Posterior cingulate gyrus (tissue), 11 donors: ENCODE results near the gene CELF5.

Experiments used
- DNase-seq, 10 donors: peaks; one replicate each; pipeline versions ENCODE4 v3.0.0 to v3.0.0-alpha.2; 2020 to 2021; ENCODE audit warnings: mixed read lengths in 3 of 10
- intact Hi-C: fragments of 100-400 bp; cut with DNase I; formaldehyde crosslinking; loops from one replicate; pipeline ENCODE4 v1.15.1; 2023

Gene CELF5

GRCh38 chr19:3236272-3236671, 11.8 kb downstream of the CELF5 start:
- no peak for DNase-seq
- intact Hi-C loops = no loop called here

- intact Hi-C loops = no loop called here
These were observed 13.7 kb downstream of the CELF5 start for GRCh38 chr19:3238066-3238561.

GRCh38 chr19:3239367-3239766, 14.9 kb downstream of the CELF5 start:
- intact Hi-C loops = no loop called here
- DNase-seq = no peak

More at GRCh38 chr19:3238066-3238561, 13.7 kb downstream of the CELF5 start:
- DNase-seq = no peak

GRCh38 chr19:3243819-3244700, 19.6 kb downstream of the CELF5 start:
- no peak for DNase-seq
- intact Hi-C loops = no loop called here

- intact Hi-C loops = no loop called here
- no peak for DNase-seq
These were observed 20.6 kb downstream of the CELF5 start for GRCh38 chr19:3245050-3245449.

GRCh38 chr19:3248728-3249326, 24.4 kb downstream of the CELF5 start:
- no peak for DNase-seq
- intact Hi-C loops = no loop called here

GRCh38 chr19:3249408-3249807, 24.9 kb downstream of the CELF5 start:
- intact Hi-C loops = no loop called here
- no peak for DNase-seq

GRCh38 chr19:3250675-3251074, 26.2 kb downstream of the CELF5 start:
- intact Hi-C loops = no loop called here
- no peak for DNase-seq

GRCh38 chr19:3251229-3251628, 26.8 kb downstream of the CELF5 start:
- no peak for DNase-seq
- intact Hi-C loops = no loop called here

GRCh38 chr19:3252650-3253049, 28.2 kb downstream of the CELF5 start:
- DNase-seq = no peak
- intact Hi-C loops = no loop called here

- intact Hi-C loops = no loop called here
- DNase-seq = no peak
These were observed 28.8 kb downstream of the CELF5 start for GRCh38 chr19:3253270-3253669.

- DNase-seq = no peak
- intact Hi-C loops = no loop called here
These were observed 30.1 kb downstream of the CELF5 start for GRCh38 chr19:3254520-3254919.

GRCh38 chr19:3257071-3257470, 32.6 kb downstream of the CELF5 start:
- no peak for DNase-seq
- intact Hi-C loops = no loop called here

GRCh38 chr19:3262362-3262761, 37.9 kb downstream of the CELF5 start:
- intact Hi-C loops = no loop called here
- DNase-seq = no peak

GRCh38 chr19:3263866-3264265, 39.4 kb downstream of the CELF5 start:
- intact Hi-C loops = no loop called here
- no peak for DNase-seq

GRCh38 chr19:3265432-3265831, 41.0 kb downstream of the CELF5 start:
- intact Hi-C loops = no loop called here
- DNase-seq = no peak

- DNase-seq = no peak
- intact Hi-C loops = no loop called here
These were observed 41.7 kb downstream of the CELF5 start for GRCh38 chr19:3266092-3266693.

GRCh38 chr19:3266792-3267514, 42.5 kb downstream of the CELF5 start:
- intact Hi-C loops = no loop called here
- DNase-seq = peak in 6 of 10 donors; percentile 49 to 93 (median 62)

- intact Hi-C loops = no loop called here
- peak in 9 of 10 donors; percentile 51 to 95 (median 76) for DNase-seq
These were observed 43.9 kb downstream of the CELF5 start for GRCh38 chr19:3268326-3268725.

- no peak for DNase-seq
- intact Hi-C loops = no loop called here
These were observed 44.3 kb downstream of the CELF5 start for GRCh38 chr19:3268763-3269162.
